MM.1S (cell line): Measurements from ENCODE around the gene MUCL3.

Experiments
- DNase-seq: peaks from one replicate; pipeline ENCODE4 v3.0.0-alpha.2; 2015
- H2AFZ ChIP-seq: fragments of 300-600 bp; sonication (generic); 2 replicates; pipeline ENCODE4 v1.6.0; 2016; ENCODE audit warnings: antibody characterized with exemption, low read length
- H3F3A ChIP-seq: fragments of 300-600 bp; sonication (generic); 2 replicates; pipeline ENCODE4 v1.6.1; 2016; ENCODE audit warnings: mild to moderate bottlenecking, antibody characterized with exemption, low read length, moderate library complexity, mixed read lengths; ENCODE audit not compliant: insufficient read depth
- H3K27ac ChIP-seq: fragments of 300-600 bp; sonication (generic); 2 replicates; pipeline ENCODE4 v1.5.1; 2016; ENCODE audit warnings: mild to moderate bottlenecking, low read length
- H3K27me3 ChIP-seq: fragments of 300-600 bp; sonication (generic); replicated peaks from 2 replicates; pipeline ENCODE4 v1.6.0; 2016; ENCODE audit warnings: low read length; ENCODE audit not compliant: insufficient read depth
- H3K36me3 ChIP-seq: fragments of 300-600 bp; sonication (generic); replicated peaks from 2 replicates; pipeline ENCODE4 v1.6.1; 2016; ENCODE audit warnings: mild to moderate bottlenecking, low read length, mixed read lengths; ENCODE audit not compliant: insufficient read depth
- H3K4me1 ChIP-seq: fragments of 300-600 bp; sonication (generic); 2 replicates; pipeline ENCODE4 v1.6.1; 2016; ENCODE audit warnings: low read length, mixed read lengths
- H3K4me2 ChIP-seq: fragments of 300-600 bp; sonication (generic); 2 replicates; pipeline ENCODE4 v1.6.0; 2016; ENCODE audit warnings: low read depth, low read length
- H3K4me3 ChIP-seq: fragments of 300-600 bp; sonication (generic); 2 replicates; pipeline ENCODE4 v1.5.1; 2016; ENCODE audit warnings: low read length, mixed read lengths
- H3K79me2 ChIP-seq: fragments of 300-600 bp; sonication (generic); 2 replicates; pipeline ENCODE4 v1.6.1; 2016; ENCODE audit warnings: mixed run types, low read length, mixed read lengths
- H3K9ac ChIP-seq: fragments of 300-600 bp; sonication (generic); 2 replicates; pipeline ENCODE4 v1.6.1; 2016; ENCODE audit warnings: low read length, mixed read lengths
- H3K9me2 ChIP-seq: fragments of 300-600 bp; sonication (generic); replicated peaks from 2 replicates; pipeline ENCODE4 v1.6.1; 2016; ENCODE audit warnings: mild to moderate bottlenecking, low read length, mixed read lengths; ENCODE audit not compliant: insufficient read depth
- H3K9me3 ChIP-seq: fragments of 300-600 bp; sonication (generic); replicated peaks from 2 replicates; pipeline ENCODE4 v1.6.1; 2016; ENCODE audit warnings: mild to moderate bottlenecking, low read length, mixed read lengths; ENCODE audit not compliant: insufficient read depth
- H4K20me1 ChIP-seq: fragments of 300-600 bp; sonication (generic); 2 replicates; pipeline ENCODE4 v1.6.1; 2016; ENCODE audit warnings: mild to moderate bottlenecking, low read length, moderate library complexity, mixed read lengths; ENCODE audit not compliant: insufficient read depth
- CTCF ChIP-seq: fragments of 300-600 bp; sonication (generic); IDR thresholded peaks from 2 replicates; pipeline ENCODE4 v1.5.1; 2016; ENCODE audit warnings: antibody characterized with exemption, low read length, mixed read lengths
- EZH2 ChIP-seq: fragments of 300-600 bp; sonication (generic); optimal IDR thresholded peaks from 2 replicates; pipeline ENCODE3; 2017; ENCODE audit warnings: low read depth, mild to moderate bottlenecking, antibody characterized with exemption, low read length, mixed read lengths
- EZH2phosphoT487 ChIP-seq: fragments of 300-600 bp; sonication (generic); IDR thresholded peaks from 2 replicates; pipeline ENCODE4 v1.6.1; 2018; ENCODE audit warnings: antibody characterized with exemption, low read length

MUCL3 gene

GRCh38 chr6:30931272-30931671 is 9.5 kb upstream of the MUCL3 start:
- H3K27me3 ChIP-seq = no peaks in the 10 kb centered on the region; the same call in 1 of the 2 replicates
- DNase-seq = no peak
- H3K36me3 ChIP-seq = no peaks in the 10 kb centered on the region
- no peaks in the 10 kb centered on the region for H3F3A ChIP-seq
- TF ChIP-seq CTCF (no peak), EZH2 (no peak), EZH2phosphoT487 (no peak)
- H3K9me3 ChIP-seq = no peaks in the 10 kb centered on the region
- H4K20me1 ChIP-seq = no peaks in the 10 kb centered on the region
- no peaks in the 10 kb centered on the region for H3K4me1 ChIP-seq
- no peak overlapping the region for H3K9ac ChIP-seq
- H3K27ac ChIP-seq = no peak overlapping the region
- no peak overlapping the region for H3K4me3 ChIP-seq
- H2AFZ ChIP-seq = no peak overlapping the region
- H3K9me2 ChIP-seq = no peaks in the 10 kb centered on the region
- H3K4me2 ChIP-seq = no peak overlapping the region
- no peaks in the 10 kb centered on the region for H3K79me2 ChIP-seq

- H2AFZ ChIP-seq = no peak within 1 kb of the TSS
- H3K4me2 ChIP-seq = no peak within 1 kb of the TSS
- no peaks in the 10 kb centered on the region for H3K36me3 ChIP-seq
- no peak within 1 kb of the TSS for H3K4me3 ChIP-seq
- H3K27me3 ChIP-seq = peaks cover 2% of the 10 kb centered on the region; the same call in 1 of the 2 replicates
- no peaks in the 10 kb centered on the region for H3K9me3 ChIP-seq
- no peaks in the 10 kb centered on the region for H3F3A ChIP-seq
- no peaks in the 10 kb centered on the region for H3K79me2 ChIP-seq
- TF ChIP-seq EZH2phosphoT487 (no peak), EZH2 (no peak), CTCF (no peak)
- no peak within 1 kb of the TSS for H3K27ac ChIP-seq
- no peak for DNase-seq
- H4K20me1 ChIP-seq = no peaks in the 10 kb centered on the region
- H3K4me1 ChIP-seq = no peaks in the 10 kb centered on the region
- H3K9me2 ChIP-seq = no peaks in the 10 kb centered on the region
- H3K9ac ChIP-seq = no peak within 1 kb of the TSS
Observed at GRCh38 chr6:30931969-30932645, 8.7 kb upstream of the MUCL3 start, which contains the start of gene SFTA2. TSS of gene SFTA2 (minus strand) at chr6:30932170. CDS start at chr6:30932096, 74 bp downstream.

GRCh38 chr6:30932665-30933365 is 8.0 kb upstream of the MUCL3 start:
- H3K4me3 ChIP-seq = no peak overlapping the region
- no peak for TF ChIP-seq EZH2phosphoT487
- TF ChIP-seq EZH2 = no peak
- TF ChIP-seq CTCF = no peak
- no peak overlapping the region for H3K9ac ChIP-seq
- H4K20me1 ChIP-seq = no peaks in the 10 kb centered on the region
- no peak overlapping the region for H3K4me2 ChIP-seq
- H3K27ac ChIP-seq = no peak overlapping the region
- H3K9me2 ChIP-seq = no peaks in the 10 kb centered on the region
- no peaks in the 10 kb centered on the region for H3K4me1 ChIP-seq
- no peak for DNase-seq
- H3K36me3 ChIP-seq = no peaks in the 10 kb centered on the region
- H2AFZ ChIP-seq = no peak overlapping the region
- H3K9me3 ChIP-seq = no peaks in the 10 kb centered on the region
- no peaks in the 10 kb centered on the region for H3F3A ChIP-seq
- H3K79me2 ChIP-seq = no peaks in the 10 kb centered on the region
- H3K27me3 ChIP-seq = peaks cover 4% of the 10 kb centered on the region; the same call in 1 of the 2 replicates
